HL-60 (cell line): Measurements from ENCODE around the gene NEU4.

Experiments
- POLR2AphosphoS5 ChIP-seq: IDR thresholded peaks from 2 replicates; pipeline ENCODE4 v1.6.1; 2012; ENCODE audit warnings: low read depth
- SPI1 ChIP-seq: IDR thresholded peaks from 2 replicates; pipeline ENCODE4 v1.6.1; 2012; ENCODE audit warnings: low read depth, mild to moderate bottlenecking, borderline replicate concordance
- TF ChIP-seq, protein P1 (sequence below): IDR thresholded peaks from one replicate; pipeline ENCODE4 v1.5.1; 2011; ENCODE audit warnings: low read length, control low read depth, inconsistent platforms; ENCODE audit not compliant: insufficient read depth

DNA sequence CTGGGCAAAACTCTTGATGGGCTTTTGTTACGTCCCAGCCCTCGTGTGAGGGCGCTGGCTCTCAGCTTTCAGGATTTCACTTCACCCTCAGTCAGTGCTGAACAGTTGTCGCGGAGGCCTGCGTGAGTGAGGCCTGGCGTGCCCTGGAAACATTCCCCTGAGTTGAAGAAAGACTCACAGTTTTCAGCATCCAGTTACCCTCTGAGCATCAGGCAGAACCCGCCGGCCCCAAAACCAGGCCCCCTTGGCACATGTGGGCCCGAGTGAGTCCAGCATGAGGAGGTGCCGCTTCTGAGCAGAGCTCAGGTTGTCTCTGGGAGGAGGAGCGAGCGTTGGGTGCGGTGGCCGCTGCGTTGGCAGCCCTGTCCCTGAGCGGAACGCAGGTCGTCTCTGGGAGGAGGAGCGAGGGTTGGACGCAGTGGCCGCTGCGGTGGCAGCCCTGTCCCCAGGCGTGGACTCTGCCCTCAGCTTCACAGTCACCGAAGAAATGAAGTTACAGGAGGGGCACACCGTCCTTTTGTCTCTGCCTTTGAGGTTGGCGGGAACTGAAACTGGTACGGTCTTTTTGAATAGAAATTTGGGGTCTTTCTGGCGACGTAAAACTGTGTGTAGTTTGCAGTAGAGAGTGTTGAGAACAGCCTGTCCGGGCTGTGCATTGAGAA lies at the start of gene NEU4:
- TF ChIP-seq POLR2AphosphoS5 (no peak), SPI1 (no peak)
- TF ChIP-seq, protein P1, sequence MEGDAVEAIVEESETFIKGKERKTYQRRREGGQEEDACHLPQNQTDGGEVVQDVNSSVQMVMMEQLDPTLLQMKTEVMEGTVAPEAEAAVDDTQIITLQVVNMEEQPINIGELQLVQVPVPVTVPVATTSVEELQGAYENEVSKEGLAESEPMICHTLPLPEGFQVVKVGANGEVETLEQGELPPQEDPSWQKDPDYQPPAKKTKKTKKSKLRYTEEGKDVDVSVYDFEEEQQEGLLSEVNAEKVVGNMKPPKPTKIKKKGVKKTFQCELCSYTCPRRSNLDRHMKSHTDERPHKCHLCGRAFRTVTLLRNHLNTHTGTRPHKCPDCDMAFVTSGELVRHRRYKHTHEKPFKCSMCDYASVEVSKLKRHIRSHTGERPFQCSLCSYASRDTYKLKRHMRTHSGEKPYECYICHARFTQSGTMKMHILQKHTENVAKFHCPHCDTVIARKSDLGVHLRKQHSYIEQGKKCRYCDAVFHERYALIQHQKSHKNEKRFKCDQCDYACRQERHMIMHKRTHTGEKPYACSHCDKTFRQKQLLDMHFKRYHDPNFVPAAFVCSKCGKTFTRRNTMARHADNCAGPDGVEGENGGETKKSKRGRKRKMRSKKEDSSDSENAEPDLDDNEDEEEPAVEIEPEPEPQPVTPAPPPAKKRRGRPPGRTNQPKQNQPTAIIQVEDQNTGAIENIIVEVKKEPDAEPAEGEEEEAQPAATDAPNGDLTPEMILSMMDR = no peak
